DND-41 (cell line): Measurements from ENCODE around the gene IFT122.

Experiments used
- ATAC-seq: fragments of 200-7000 bp; cut with Tn5 transposase; 3 replicates; pipeline ENCODE4 v1.9.1; 2021; ENCODE audit warnings: low read depth; ENCODE audit not compliant: insufficient read depth
- DNase-seq: peaks from one replicate; pipeline ENCODE4 v3.0.0-alpha.2; 2020
- H2AFZ ChIP-seq: 2 replicates; pipeline ENCODE4 v1.6.0; 2012; ENCODE audit warnings: low read depth, low read length
- H3K27ac ChIP-seq: 2 replicates; pipeline ENCODE4 v1.5.1; 2012; ENCODE audit warnings: low read length, inconsistent platforms
- H3K27me3 ChIP-seq: fragments of 200-600 bp; sonication (generic); 2 replicates; pipeline ENCODE4 v1.6.0; 2012; ENCODE audit warnings: low read length, mild to moderate bottlenecking, inconsistent platforms; ENCODE audit not compliant: insufficient read depth, poor library complexity
- H3K36me3 ChIP-seq: 2 replicates; pipeline ENCODE4 v1.5.1; 2012; ENCODE audit warnings: low read length, inconsistent platforms; ENCODE audit not compliant: insufficient read depth
- H3K4me1 ChIP-seq: 2 replicates; pipeline ENCODE4 v1.5.1; 2012; ENCODE audit warnings: mild to moderate bottlenecking, low read length; ENCODE audit not compliant: insufficient read depth
- H3K4me2 ChIP-seq: 2 replicates; pipeline ENCODE4 v1.6.0; 2012; ENCODE audit warnings: mild to moderate bottlenecking, moderate library complexity, low read length, inconsistent platforms; ENCODE audit not compliant: insufficient read depth
- H3K4me3 ChIP-seq, 2 experiments: fragments of 200-600 bp in 1 of 2; shearing (Covaris generic) in 1 of 2; 2 replicates each; pipeline ENCODE4 v1.5.1; 2012 to 2016; ENCODE audit warnings: inconsistent platforms in 2 of 2, low read length in 2 of 2, mild to moderate bottlenecking in 2 of 2, low read depth in 1 of 2, moderate library complexity in 1 of 2
- H3K79me2 ChIP-seq: 2 replicates; pipeline ENCODE4 v1.6.0; 2012; ENCODE audit warnings: low read length, inconsistent platforms; ENCODE audit not compliant: insufficient read depth
- H3K9ac ChIP-seq: 2 replicates; pipeline ENCODE4 v1.6.0; 2012; ENCODE audit warnings: low read depth, mild to moderate bottlenecking, inconsistent platforms, low read length, moderate library complexity
- H3K9me3 ChIP-seq: 2 replicates; pipeline ENCODE4 v1.5.1; 2012; ENCODE audit warnings: low read length, moderate library complexity, mild to moderate bottlenecking, inconsistent platforms; ENCODE audit not compliant: insufficient read depth, severe bottlenecking
- H4K20me1 ChIP-seq: 2 replicates; pipeline ENCODE4 v1.6.0; 2012; ENCODE audit warnings: low read length; ENCODE audit not compliant: insufficient read depth
- EZH2 ChIP-seq: IDR thresholded peaks from 3 replicates; pipeline ENCODE4 v1.6.1; 2012; ENCODE audit warnings: borderline replicate concordance, low read depth, mild to moderate bottlenecking, moderate library complexity, low read length, inconsistent platforms; ENCODE audit not compliant: severe bottlenecking
- TF ChIP-seq, protein P1 (sequence below): IDR thresholded peaks from 2 replicates; pipeline ENCODE4 v1.5.1; 2012; ENCODE audit warnings: borderline replicate concordance, low read length, moderate library complexity, mild to moderate bottlenecking; ENCODE audit not compliant: poor library complexity, severe bottlenecking; ENCODE audit errors: extremely low read depth

IFT122 gene

DNA sequence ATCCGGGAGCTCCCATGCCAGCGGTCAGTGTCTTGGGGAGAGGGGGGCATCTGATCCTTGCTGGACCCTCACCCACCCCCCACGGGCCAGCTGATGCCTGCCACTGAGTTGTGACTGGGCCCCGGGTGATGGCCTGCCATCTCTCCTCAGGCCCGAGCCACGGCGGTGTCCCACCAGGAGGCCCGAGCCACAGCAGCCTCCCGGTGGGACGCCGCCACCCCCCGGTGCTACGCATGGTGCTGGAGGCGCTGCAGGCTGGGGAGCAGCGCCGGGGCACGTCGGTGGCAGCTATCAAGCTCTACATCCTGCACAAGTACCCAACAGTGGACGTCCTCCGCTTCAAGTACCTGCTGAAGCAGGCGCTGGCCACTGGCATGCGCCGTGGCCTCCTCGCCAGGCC is 107.2 kb downstream of the IFT122 start:
- H3K79me2 ChIP-seq, result no peaks in the 10 kb centered on the region
- DNase-seq (no peak), ATAC-seq (no peak)
- no peak overlapping the region for H2AFZ ChIP-seq
- H3K4me3 ChIP-seq, result no peak overlapping the region
- no peak overlapping the region for H3K4me2 ChIP-seq
- no peaks in the 10 kb centered on the region for H3K27me3 ChIP-seq
- H3K4me1 ChIP-seq, result no peaks in the 10 kb centered on the region
- TF ChIP-seq EZH2, result no peak
- TF ChIP-seq, protein P1, sequence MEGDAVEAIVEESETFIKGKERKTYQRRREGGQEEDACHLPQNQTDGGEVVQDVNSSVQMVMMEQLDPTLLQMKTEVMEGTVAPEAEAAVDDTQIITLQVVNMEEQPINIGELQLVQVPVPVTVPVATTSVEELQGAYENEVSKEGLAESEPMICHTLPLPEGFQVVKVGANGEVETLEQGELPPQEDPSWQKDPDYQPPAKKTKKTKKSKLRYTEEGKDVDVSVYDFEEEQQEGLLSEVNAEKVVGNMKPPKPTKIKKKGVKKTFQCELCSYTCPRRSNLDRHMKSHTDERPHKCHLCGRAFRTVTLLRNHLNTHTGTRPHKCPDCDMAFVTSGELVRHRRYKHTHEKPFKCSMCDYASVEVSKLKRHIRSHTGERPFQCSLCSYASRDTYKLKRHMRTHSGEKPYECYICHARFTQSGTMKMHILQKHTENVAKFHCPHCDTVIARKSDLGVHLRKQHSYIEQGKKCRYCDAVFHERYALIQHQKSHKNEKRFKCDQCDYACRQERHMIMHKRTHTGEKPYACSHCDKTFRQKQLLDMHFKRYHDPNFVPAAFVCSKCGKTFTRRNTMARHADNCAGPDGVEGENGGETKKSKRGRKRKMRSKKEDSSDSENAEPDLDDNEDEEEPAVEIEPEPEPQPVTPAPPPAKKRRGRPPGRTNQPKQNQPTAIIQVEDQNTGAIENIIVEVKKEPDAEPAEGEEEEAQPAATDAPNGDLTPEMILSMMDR, result no peak
- H3K9me3 ChIP-seq, result no peaks in the 10 kb centered on the region
- no peaks in the 10 kb centered on the region for H4K20me1 ChIP-seq
- no peak overlapping the region for H3K27ac ChIP-seq
- no peaks in the 10 kb centered on the region for H3K36me3 ChIP-seq
- H3K9ac ChIP-seq, result no peak overlapping the region

DNA sequence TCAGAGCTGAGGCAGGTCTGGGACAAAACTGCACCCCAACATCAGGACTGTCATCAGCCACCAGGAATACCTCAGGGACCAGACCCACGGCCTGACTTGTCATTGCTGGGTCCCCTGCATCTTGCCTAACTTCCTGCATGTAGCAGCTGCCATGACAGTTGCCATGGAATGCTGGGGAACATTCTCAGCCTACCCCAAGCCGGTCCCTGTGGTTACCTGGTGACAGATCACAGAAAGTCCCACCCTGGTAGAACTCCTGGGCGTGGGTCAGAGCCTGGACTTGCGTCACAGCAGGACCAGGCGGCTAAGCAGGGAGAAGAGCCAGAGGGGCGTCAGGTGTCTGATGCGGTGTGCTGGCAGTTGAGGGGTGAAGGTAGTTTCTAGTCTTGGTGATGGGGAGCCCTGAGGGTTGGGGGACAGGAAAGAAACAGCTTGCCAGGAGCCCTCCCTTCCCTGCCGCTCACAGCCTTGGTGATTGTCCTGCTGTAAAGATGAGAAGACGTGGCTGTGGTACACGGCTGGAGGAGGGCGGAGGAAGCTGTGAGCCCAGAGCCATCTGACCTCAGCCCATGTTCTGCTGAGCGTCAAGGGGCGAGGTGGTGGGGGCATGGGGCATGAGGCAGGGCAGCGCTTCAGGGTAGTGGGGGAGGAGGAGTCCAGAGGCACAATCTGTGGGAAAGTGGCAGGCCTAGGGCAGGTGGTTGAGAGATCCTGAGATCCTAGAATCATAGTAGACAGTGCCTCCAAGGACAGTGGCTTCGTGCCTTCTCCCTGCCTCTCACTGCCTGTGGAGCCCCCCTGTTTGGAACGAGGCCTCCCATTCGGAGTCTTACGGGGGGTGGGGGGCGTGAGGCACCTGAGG is 108.3 kb downstream of the IFT122 start:
- Histone ChIP-seq H4K20me1 (no peaks in the 10 kb centered on the region), H3K27ac (no peak overlapping the region), H2AFZ (peak overlapping the region; percentile 21; the same call in 1 of the 2 replicates), H3K4me3 (no peak overlapping the region), H3K4me1 (no peaks in the 10 kb centered on the region), H3K36me3 (no peaks in the 10 kb centered on the region), H3K9me3 (no peaks in the 10 kb centered on the region), H3K27me3 (no peaks in the 10 kb centered on the region), H3K79me2 (no peaks in the 10 kb centered on the region), H3K9ac (no peak overlapping the region), H3K4me2 (no peak overlapping the region)
- no peak for DNase-seq
- no peak for TF ChIP-seq EZH2
- no peak for ATAC-seq

DNA sequence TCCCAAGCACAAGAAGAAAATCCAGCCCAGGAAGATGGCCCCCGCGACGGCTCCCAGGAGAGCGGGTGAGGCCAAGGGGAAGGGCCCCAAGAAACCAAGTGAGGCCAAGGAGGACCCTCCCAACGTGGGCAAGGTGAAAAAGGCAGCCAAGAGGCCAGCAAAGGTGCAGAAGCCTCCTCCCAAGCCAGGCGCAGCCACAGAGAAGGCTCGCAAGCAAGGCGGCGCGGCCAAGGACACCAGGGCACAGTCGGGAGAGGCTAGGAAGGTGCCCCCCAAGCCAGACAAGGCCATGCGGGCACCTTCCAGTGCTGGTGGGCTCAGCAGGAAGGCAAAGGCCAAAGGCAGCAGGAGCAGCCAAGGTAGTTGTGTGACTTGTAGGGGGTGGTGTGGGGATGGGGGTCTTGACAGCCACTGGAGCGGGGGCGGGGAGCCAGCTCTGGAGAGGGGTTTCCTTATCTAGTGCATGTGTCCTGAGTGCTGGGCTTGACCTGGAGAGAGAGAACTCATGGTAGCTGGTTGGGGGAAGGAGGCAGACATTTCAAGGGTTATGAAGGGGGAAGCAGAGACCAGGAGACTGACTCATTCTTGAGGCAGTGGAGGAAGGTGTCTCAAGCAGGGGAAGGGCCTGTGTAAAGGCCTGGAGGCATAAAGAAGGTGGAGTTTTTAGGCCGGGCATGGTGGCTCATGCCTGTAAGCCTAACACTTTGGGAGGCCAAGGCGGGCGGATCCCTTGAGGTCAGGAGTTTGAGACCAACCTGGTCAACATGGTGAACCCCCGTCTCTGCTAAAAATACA is 109.2 kb downstream of the IFT122 start:
- Histone ChIP-seq H3K4me1 (no peaks in the 10 kb centered on the region), H3K4me2 (no peak overlapping the region), H4K20me1 (no peaks in the 10 kb centered on the region), H2AFZ (no peak overlapping the region), H3K79me2 (no peaks in the 10 kb centered on the region), H3K36me3 (no peaks in the 10 kb centered on the region), H3K27ac (no peak overlapping the region), H3K9me3 (no peaks in the 10 kb centered on the region), H3K4me3 (no peak overlapping the region), H3K9ac (no peak overlapping the region), H3K27me3 (no peaks in the 10 kb centered on the region)
- TF ChIP-seq EZH2, result no peak
- TF ChIP-seq, protein P1, result no peak
- no peak for DNase-seq
- ATAC-seq, result no peak

DNA sequence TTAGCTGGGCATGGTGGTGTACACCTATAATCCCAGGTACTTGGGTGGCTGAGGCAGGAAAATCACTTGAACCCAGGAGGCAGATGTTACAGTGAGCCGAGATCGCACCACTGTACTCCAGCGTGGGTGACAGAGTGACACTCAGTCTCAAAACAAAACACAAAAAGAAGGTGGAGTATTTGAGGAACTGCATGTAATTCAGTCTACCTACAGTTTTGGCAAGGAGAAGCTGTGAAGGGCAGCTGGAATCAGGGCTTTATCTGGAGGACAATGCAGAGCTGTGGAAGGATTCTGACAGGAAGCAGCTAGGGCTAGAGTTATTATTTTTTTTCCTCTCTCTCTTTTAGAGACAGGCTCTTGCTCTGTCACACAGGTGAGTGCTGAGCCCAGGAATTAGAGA is 109.8 kb downstream of the IFT122 start:
- H3K9me3 ChIP-seq, result no peaks in the 10 kb centered on the region
- TF ChIP-seq EZH2, result no peak
- TF ChIP-seq, protein P1, result no peak
- no peaks in the 10 kb centered on the region for H3K4me1 ChIP-seq
- H4K20me1 ChIP-seq, result no peaks in the 10 kb centered on the region
- no peak for DNase-seq
- no peak overlapping the region for H3K4me3 ChIP-seq
- H3K4me2 ChIP-seq, result no peak overlapping the region
- H3K9ac ChIP-seq, result no peak overlapping the region
- H2AFZ ChIP-seq, result no peak overlapping the region
- no peak for ATAC-seq
- H3K27ac ChIP-seq, result no peak overlapping the region
- peaks cover 3% of the 10 kb centered on the region; the same call in 1 of the 2 replicates for H3K36me3 ChIP-seq
- no peaks in the 10 kb centered on the region for H3K79me2 ChIP-seq
- H3K27me3 ChIP-seq, result no peaks in the 10 kb centered on the region
